Stimulated activated CD8-positive, alpha-beta memory T cell treated with anti-CD3 and anti-CD28 coated beads, Interleukin-2, amount 100 ng/mL, for 48 hours (primary cell): Measurements from ENCODE around the gene ADCY7.
"Not testable (repeated sequence)": the region's sequence is repeated elsewhere in the genome, so short reads cannot be mapped to it uniquely, and the experiment has no call there.

Experiments used
- DNase-seq, 2 donors: peaks; one replicate each; pipeline ENCODE4 v3.0.0-alpha.2; 2020; ENCODE audit warnings: low read depth in 2 of 2

ADCY7 gene

DNA sequence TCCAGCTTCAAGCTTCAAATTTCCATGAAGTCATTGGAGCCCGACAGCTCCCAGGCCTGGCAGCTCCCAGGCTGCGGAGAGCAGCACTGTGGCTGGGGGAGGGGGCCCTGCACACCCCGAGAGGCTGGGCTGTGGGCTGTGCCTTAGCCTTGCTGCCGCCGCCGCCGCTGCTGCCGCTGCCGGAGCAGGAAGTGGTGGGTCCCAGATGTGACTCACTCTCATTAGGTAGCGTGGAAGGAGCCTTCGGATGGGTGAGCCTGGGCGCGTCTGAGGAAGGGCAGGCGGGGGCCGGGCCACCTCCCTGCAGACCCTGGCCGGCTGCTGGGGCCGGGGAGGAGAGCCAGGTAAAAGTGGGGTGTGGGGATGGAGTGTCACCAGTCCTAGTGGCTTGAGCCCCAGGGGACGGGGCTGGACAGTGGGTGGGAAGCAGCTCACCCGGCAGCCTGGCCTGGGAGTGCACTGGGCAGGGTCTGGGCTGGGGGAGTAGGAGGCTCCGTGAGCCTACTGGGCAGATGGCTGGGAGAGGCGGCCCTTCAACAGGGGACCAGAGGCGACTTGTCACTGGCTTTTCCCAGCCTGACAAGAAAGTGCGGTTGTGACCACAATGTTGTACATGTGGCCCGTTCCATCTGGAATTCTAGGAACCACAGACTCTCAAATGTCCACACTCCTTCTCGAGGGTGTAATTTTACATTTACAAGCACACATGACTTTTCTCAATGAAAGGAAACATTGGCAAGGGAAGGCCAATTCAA lies at the start of gene ADCY7:
ADCY7 (plus strand) TSS at position 215 of the 755 bp plus-strand sequence. CDS start 21,629 bp downstream, outside the sequence.
- peak; percentile 73 to 77 for DNase-seq

DNA sequence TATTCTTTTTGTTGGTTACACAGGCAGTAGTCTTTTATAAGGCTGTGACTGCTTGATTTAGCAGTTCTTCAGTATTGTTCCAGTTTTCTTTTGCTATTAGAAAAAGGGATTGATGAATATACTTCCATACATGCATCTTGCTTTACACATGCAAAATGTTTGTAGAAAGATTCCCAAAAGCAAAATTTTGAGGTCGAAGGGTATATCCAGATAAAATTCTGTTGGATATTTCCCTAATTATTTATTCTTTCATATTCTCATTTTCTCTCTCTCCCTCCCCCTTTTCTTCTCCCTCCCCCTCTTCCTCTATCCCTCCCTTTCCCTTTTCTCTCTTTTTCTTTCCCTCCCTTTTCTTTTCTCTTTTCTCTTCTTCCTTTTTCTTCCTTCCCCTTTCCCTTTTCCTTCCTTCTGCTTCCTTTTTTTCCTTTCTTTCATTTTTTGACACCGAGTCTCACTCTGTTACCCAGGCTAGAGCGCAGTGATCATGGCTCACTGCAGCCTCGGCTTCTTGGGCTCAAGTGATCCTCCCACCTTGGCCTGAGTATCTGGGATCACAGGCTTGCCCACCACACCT lies 46.9 kb upstream of the ADCY7 start:
- no peak for DNase-seq

- DNase-seq, result no peak
Measured at GRCh38 chr16:50224286-50224685, 42.1 kb upstream of the ADCY7 start.

DNA sequence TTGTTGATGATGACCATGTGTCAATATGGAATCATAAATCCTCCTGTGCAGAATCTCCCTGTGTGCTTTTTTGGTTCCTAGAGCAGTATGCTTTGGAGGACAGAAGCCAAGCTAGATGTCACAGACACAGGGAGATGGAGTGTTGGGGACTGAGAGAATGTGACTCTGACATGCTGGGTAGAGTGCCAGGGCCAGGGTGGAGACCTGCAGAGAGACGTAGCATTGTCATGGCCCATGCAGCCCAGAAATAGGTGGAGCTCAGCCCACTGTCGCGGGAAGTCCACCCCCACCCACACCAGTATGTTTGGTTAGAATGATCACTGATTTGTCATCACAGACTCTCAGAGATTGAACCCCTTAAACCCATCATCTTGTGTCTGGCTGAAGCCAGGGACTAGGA lies 39.2 kb upstream of the ADCY7 start:
- DNase-seq, result no peak

- DNase-seq, result no peak
Measured at GRCh38 chr16:50227665-50228064, 38.7 kb upstream of the ADCY7 start.

GRCh38 chr16:50228364-50228868 lies 37.9 kb upstream of the ADCY7 start:
- DNase-seq, result no peak

DNA sequence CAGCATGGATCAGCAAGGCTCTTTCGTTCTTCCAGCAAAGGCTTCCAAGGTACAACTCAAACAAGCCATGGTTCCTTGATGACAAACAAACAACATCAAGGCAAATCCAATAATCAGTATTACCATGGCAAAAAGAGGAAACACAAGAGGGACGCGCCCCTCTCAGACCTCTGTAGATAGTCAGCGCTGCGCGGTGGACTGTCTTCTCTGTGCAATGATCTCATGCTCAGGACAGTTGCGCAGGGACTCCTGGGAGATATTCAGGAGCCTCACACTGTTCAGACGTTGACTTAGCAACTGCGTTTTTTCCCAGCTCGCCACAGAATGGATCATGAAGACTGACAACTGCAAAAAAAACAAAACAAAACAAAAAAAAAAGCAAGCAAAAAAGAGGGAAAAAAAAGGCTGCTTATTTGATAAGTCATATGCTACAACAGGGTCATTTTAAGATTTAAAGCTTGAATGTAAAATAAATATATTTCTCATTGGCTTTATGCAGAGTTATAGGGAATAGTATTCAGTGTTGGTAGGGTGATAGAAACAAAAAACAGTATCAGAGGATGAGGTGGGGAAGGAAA lies 37.1 kb upstream of the ADCY7 start:
- DNase-seq, result no peak

DNA sequence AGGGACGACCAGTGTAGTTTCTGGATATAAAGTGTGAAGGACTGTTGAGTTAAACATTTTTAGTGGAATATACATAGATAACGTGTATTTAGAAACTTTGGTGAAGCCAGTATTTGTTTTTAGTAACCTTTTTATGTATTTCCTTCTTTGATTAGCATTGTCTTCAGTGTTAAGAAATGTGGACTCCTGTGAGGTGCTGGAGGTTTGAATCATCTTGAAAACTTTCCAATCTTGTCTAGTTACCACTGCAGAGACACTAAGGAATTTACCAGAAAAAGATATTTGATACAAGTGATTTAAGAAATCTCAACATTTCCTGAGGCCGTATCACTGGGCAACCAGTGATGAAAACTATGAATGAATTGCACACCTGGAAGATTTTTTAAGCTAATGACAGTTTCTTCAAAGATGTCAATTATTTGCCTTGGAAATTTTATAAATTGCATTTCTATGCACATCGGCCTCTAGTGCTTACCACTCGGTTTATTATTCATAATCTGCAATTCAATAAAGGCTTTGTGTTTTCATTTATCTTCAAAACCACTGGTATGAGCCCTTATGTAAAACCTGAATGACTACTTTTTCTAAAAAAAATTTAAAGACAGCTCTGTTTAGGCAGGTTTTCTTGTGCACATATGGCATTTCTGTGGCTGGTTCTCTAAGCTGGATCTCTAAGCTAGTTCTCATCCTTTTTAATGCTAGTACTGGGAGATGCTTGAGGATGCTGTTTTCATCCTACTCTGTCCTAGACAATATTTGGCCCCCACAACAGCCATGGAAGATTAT lies 31.4 kb upstream of the ADCY7 start:
- no peak for DNase-seq

- no peak for DNase-seq
Measured at GRCh38 chr16:50235581-50235980, 30.8 kb upstream of the ADCY7 start.

DNA sequence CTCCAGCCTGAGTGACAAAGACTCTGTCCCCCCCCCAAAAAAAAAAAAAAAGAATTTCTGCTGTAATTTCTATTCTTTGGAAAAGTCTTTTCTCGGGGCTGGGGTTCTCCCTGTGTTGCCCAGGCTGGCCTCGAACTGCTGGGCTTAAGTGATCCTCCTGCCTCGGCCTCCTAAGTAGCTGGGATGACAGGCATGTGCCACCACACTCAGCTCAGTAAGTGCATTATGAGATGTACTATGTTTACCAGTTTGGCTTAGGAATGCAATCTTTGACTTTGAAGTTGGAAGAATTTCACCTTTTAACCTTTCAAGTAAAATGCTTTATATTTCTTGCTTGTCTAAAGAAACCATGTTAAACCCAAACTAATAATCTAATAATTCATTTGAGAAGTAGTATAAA lies 28.0 kb upstream of the ADCY7 start:
- no peak for DNase-seq

DNA sequence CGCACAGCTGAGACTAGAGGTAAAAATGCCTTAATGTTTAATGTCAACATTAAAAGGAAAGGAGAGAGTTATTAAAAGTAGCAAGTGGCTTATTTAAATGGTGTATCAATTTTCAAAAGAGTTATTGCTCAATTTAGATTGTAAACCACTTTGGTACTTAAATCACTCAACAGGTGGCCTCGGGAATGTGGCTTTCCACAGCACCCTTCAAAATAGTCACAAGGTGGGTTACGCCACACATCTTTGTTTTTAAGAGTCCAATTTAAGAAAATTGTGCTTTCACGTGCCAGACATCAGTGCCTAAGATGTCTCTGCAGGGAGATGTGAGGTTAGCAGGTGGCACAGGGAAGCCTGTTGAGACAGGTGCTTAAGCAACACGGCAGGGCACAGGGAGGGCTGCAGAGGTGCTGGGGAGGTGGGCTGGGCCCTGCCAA lies 27.5 kb upstream of the ADCY7 start:
- no peak for DNase-seq

DNA sequence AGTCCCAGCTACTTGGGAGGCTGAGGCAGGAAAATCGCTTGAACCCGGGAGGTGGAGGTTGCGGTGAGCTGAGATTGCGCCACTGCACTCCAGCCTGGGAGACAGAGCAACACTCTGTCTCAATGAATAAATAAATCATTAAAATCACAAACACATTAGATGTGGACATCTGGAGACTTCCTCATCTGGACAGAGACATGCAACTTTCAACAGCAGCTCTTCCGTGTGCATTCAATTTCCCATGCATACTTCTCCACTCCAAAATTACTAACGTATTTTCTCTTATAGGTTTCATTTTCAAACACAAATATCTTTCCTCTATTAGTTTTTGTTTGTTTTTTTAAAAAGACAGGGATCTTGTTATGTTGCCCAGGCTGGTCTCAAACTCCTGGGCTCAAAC lies 23.3 kb upstream of the ADCY7 start:
- not testable (repeated sequence) for DNase-seq

- DNase-seq, result no peak
Measured at GRCh38 chr16:50244140-50244503, 22.2 kb upstream of the ADCY7 start.

- no peak for DNase-seq
Measured at GRCh38 chr16:50244504-50245416, 21.6 kb upstream of the ADCY7 start.

DNA sequence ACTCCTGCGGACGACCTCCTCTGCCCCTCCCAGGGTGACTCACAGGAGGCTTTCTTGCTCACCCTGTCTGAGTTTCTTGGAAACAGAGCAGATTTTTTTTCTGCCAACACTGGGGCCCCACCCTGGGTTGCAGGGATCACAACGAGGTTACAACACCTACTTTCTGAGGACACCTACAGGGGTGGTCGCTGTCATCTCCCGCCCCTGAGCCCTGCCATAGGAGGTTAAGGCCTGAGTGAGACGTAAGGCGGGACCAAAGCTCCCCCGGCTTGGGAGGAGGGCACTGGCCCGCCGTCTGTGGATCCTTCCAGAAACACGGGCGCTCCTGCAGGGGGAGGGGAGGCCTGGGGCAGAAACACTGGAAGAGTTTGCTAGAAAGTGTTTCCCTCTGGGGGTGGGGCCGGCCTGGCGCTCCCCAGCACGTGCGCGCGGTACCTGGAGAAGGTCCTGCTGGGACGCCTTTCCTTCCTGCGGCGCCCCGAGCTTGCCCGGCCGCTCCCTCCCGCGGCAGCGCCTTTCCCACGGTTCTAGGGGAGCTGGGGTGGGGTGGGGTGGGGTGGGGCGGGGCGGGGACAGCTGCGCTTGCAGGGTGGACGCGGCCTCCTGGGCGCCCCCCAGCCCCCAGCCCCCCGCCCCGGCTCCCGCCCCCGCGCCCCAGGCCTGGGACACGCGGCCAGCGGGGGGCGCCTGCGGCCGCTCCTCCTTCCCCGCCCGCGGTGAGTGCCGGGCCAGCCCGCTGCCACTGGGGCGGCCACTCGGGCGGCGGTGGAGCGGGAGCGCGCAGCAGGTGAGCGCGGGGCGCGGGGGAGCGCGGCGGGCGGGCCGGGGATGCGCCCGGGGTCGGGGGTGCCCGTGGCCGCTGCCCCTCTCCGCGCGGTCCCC lies 20.7 kb upstream of the ADCY7 start:
- DNase-seq, result peak; percentile 35 to 71

- DNase-seq, result no peak
Measured at GRCh38 chr16:50246299-50247122, 19.8 kb upstream of the ADCY7 start.

- no peak for DNase-seq
Measured at GRCh38 chr16:50247123-50247905, 19.0 kb upstream of the ADCY7 start.

DNA sequence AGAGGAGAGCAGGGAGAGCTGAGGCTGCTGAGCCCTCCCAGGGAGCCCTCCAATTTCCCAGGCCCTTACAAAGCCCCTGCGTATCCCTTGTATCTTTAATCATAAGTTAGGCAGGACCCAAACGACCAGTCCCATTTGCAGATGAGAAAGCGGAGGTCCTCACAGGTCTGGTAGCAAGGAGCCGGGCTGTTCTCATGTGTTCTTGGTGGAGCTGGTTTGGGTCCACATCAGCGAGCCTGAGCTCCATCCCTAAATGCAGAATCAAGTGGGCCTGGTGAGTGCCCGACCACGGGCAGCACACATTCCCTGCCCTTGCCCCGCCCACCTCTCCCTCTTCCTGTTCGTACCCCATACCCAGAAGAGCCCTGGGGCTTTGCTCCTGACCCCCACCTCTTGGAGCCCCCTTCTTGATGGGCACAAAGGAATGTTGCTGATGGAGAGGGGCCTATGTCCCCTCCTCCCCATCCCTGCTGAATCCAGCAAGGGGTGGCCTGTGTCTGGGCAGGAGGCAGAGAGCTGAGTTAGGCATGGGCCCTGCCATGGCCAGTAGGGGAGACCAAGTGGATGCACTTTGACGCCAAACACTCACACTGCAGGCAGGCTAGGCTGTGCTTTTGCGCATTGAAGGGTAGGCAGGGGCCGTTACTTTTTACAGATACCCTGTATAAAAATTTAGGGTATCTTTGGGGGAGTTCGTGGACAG lies 18.3 kb upstream of the ADCY7 start:
- DNase-seq, result no peak
